BJ (cell line): ENCODE data around the gene NHS. TPM values are rescaled to one million over a fixed set of nuclear protein-coding genes. Genes with fewer than 3 reads are reported as not detected.
A peak's percentile ranks its signal among the peaks of the same experiment; 100 is the strongest.

Experiments
- CTCF ChIA-PET: fragments of 350-600 bp; formaldehyde crosslinking; extraction: SDS; loops from one replicate; lab custom pipeline; 2021; ENCODE audit warnings: antibody characterized with exemption, inconsistent platforms; lab: Yijun Ruan, JAX
- POLR2A ChIA-PET: fragments of 300-600 bp; sonication (Branson Sonifier 250); formaldehyde crosslinking; extraction: SDS; loops from one replicate; lab custom pipeline; 2021; ENCODE audit warnings: antibody characterized with exemption; lab: Charles Lee
- DNase-seq: peaks from one replicate; pipeline ENCODE4 v3.0.0-alpha.2; 2011; ENCODE audit warnings: low read depth
- H3K27me3 ChIP-seq: 2 replicates; pipeline ENCODE4 v1.6.0; 2011; ENCODE audit warnings: low read length; ENCODE audit not compliant: control insufficient read depth, insufficient read depth
- H3K36me3 ChIP-seq: 2 replicates; pipeline ENCODE4 v1.5.1; 2011; ENCODE audit warnings: low read length; ENCODE audit not compliant: control insufficient read depth, insufficient read depth
- H3K4me3 ChIP-seq: 2 replicates; pipeline ENCODE4 v1.5.1; 2011; ENCODE audit warnings: low read depth, mild to moderate bottlenecking, control low read depth, low read length
- CTCF ChIP-seq: IDR thresholded peaks from 2 replicates; pipeline ENCODE4 v1.5.1; 2011; ENCODE audit warnings: low read depth, mild to moderate bottlenecking, control low read depth, inconsistent platforms, low read length, moderate library complexity; ENCODE audit not compliant: insufficient read depth
- polyA plus RNA-seq: library from polyadenylated mRNA; depleted of rRNA; stranded (reverse); fragments of >200 nt; gene quantifications from 2 replicates; pipeline ENCODE4 v1.2.3, GENCODE V29; 2011

NHS gene
- polyA plus RNA-seq, 1 experiment: 2.2 TPM

GRCh38 chrX:17670874-17671273, 295.9 kb downstream of the NHS start:
- Histone ChIP-seq H3K36me3 (no peaks in the 10 kb centered on the region), H3K27me3 (no peaks in the 10 kb centered on the region), H3K4me3 (no peak overlapping the region)
- POLR2A ChIA-PET: no interaction called here
- no peak for DNase-seq
- TF ChIP-seq CTCF: no peak
- CTCF ChIA-PET: no interaction called here

DNA sequence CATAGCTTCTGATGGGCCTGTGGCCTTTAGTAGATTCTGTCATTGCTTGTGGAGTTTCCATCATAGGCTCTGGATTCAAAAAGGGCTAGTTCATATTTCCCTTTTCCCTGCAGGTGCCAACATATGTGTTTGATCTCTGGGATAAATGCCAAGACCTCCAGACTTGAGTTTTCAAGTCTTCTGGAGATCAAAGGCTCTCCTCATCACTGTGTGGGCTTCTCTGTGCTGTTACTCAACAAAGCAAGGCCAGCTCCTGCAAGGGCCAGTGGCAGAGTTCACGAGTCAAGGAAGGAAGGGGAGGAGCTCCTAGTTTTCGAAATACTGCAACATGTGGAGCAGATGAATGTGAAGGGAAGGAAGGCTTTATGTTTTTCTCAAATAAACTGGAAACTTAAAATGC, 299.6 kb downstream of the NHS start:
- Histone ChIP-seq H3K36me3 (no peaks in the 10 kb centered on the region), H3K4me3 (no peak overlapping the region), H3K27me3 (no peaks in the 10 kb centered on the region)
- TF ChIP-seq CTCF: no peak
- ChIA-PET POLR2A (no interaction called here), CTCF (no interaction called here)
- no peak for DNase-seq

GRCh38 chrX:17679261-17679660, 304.3 kb downstream of the NHS start:
- no peak for TF ChIP-seq CTCF
- Histone ChIP-seq H3K27me3 (no peaks in the 10 kb centered on the region), H3K36me3 (no peaks in the 10 kb centered on the region), H3K4me3 (no peak overlapping the region)
- no peak for DNase-seq
- ChIA-PET CTCF (interaction anchor here (1.3 kb wide), 1 partner anchor 437 kb away, joined by 3 read pairs; no protein-coding TSS in a partner anchor), POLR2A (no interaction called here)

GRCh38 chrX:17679820-17680219, 304.8 kb downstream of the NHS start:
- H3K27me3 ChIP-seq: no peaks in the 10 kb centered on the region
- H3K4me3 ChIP-seq: no peak overlapping the region
- POLR2A ChIA-PET: no interaction called here
- no peak for TF ChIP-seq CTCF
- DNase-seq: no peak
- no peaks in the 10 kb centered on the region for H3K36me3 ChIP-seq
- CTCF ChIA-PET: interaction anchor here (1.3 kb wide), 1 partner anchor 437 kb away, joined by 3 read pairs; no protein-coding TSS in a partner anchor

DNA sequence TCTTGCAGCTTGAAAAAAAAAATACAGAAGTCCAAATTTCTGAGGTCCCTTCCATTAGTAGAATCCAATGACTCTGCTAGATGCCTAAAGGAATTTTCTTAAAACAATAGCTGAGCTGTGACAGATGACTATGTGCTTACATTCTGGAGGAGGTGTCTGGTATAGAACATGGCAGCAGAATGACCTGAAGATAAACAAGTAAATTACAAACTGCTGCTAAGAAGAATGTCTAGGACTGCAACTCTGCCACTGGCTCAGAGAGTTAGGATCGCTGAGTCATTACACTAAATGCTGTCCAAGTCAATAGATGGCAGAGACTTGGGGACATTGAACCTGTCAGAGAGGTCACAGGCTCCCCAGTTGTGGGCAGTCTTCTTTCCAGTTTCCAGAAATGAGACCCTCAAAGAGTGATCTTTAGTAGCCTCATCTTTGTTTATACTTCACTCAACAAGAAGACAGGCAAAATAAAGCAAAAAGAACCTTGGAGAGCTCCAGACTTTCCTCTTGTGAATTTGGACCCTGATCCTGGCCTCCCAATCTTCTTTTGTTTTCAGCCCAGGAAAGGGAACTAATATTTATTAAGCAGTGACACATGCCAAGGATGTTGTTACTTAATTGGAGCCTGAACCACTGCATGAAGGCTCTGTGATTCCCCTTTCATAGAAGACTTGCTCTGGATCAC, 305.9 kb downstream of the NHS start:
- CTCF ChIA-PET: no interaction called here
- POLR2A ChIA-PET: no interaction called here
- Histone ChIP-seq H3K27me3 (no peaks in the 10 kb centered on the region), H3K36me3 (no peaks in the 10 kb centered on the region), H3K4me3 (no peak overlapping the region)
- TF ChIP-seq CTCF: no peak
- peak; percentile 38 for DNase-seq
